Middle frontal gyrus (tissue), 1 donor: ENCODE results near the gene PFDN1.

ENCODE experiments used
- DNase-seq: peaks from one replicate; pipeline ENCODE4 v3.0.0-alpha.2; 2015; ENCODE audit warnings: low spot score; ENCODE audit errors: extremely low spot score

Gene PFDN1

DNA sequence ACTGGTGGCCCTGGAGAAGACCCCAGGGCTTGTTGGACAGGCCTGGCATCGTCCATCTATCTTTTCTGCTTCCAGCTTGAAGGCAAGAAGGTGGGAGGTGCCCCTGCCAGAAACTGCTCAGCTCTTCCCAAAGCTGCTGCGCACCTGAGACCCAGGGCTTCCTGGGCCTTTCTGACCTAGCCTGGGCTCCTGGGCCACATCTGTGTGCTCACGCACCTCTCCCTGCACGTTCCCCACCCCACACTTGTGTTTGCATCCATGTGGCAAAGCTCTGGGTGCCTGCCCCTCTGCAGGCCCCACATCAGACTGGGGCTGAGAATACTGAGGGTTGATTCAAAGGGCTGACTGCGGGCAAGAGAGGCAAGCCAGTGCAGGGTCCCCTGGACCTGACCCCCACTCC is 63.4 kb downstream of the PFDN1 start:
- no peak for DNase-seq

DNA sequence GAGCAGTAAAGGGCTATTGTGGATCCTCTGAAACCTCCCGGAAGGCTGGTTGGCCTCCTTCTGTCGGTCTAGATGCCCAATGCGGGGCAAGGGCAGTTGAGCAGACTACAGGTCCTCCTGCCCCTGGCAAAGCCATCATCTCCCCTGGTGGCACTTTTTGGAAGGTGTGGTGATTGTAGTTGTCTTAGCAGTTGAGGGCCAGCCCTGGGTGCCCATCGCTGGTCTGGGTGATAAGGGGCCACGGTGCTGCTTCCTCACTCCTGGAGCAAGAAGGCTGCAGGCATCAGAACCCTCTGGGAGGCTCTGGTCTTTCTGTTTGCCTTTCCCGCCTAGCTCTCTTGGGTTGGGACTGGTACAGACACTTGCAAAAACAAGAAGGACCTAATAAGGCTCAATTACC is 64.1 kb downstream of the PFDN1 start:
- no peak for DNase-seq

- DNase-seq, result no peak
These were observed 65.9 kb downstream of the PFDN1 start for GRCh38 chr5:140236891-140237598.

GRCh38 chr5:140235791-140236551 is 66.9 kb downstream of the PFDN1 start:
- DNase-seq, result no peak

DNA sequence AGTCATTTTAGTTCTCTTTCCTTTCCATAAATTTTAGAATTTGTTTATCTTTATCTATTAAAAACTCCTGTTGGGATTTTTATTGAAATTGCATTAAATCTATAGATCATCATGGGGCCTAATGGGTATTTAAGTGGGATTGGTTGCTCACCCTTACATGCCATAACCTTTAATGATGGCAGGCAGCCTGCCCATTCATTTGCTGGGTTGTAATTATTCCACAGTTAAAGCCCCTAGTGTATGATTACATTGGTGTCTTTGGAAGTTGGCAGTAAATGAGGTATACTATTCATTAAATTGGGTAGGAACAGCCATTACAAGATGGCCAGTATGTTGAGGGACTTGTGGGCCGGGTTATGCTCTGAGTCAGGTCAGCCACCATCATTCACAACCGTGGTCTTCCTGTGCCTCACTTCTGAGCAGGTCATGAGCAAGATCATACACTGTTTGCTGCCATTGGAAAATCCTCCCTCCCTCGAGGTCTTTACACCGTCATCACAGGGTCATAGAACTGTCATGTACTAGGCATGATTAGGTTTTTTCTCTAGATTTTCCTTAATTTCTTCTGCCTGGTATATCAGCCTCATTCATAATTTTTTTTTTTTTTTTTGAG is 68.4 kb downstream of the PFDN1 start:
- DNase-seq, result no peak

GRCh38 chr5:140232731-140233130 is 70.2 kb downstream of the PFDN1 start:
- DNase-seq, result no peak

- DNase-seq, result no peak
These were observed 72.5 kb downstream of the PFDN1 start for GRCh38 chr5:140230373-140230772.

- no peak for DNase-seq
These were observed 74.5 kb downstream of the PFDN1 start for GRCh38 chr5:140228364-140228837.

DNA sequence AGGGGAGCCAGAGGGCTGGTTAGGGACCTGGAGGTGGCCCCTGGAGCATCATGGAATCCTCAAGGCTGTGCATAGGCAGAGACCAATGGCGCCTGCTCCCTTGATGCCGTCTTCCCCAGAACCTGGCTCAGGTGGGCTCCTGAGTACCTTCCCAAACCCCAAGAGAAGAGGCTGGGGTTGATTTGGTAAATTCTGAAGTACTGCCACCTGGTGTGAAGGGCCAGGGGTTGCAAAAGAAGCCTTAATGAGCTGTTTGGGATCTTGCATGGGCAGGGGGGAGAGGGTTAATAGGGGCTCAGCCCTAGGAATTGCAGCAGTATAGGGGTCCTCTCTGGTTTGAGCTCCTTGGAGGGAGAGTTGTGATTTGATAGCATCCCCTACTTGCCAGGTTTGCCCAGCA is 75.9 kb downstream of the PFDN1 start:
- no peak for DNase-seq

GRCh38 chr5:140225396-140225795 is 77.5 kb downstream of the PFDN1 start:
- DNase-seq, result no peak

- no peak for DNase-seq
These were observed 78.2 kb downstream of the PFDN1 start for GRCh38 chr5:140224658-140225057.

DNA sequence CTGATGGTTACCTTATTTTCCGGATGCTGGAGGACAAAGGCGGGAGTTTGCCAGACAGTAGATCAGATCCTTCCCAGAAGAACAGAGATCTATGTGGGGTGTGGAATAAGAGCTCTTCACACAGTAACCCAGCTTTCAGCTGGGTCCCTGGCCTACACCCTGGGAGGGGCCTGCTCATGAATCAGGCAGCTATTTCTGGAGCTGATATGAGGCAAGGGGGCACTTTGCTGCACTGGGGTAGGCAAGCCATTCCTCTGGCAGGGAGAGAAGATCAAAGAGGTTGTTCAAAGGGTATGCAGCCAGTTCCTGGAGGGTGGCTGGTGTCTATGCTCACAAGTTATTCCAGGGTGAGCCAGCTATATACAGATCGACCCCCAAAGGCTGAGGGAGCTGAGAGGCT is 79.3 kb downstream of the PFDN1 start:
- DNase-seq, result no peak

DNA sequence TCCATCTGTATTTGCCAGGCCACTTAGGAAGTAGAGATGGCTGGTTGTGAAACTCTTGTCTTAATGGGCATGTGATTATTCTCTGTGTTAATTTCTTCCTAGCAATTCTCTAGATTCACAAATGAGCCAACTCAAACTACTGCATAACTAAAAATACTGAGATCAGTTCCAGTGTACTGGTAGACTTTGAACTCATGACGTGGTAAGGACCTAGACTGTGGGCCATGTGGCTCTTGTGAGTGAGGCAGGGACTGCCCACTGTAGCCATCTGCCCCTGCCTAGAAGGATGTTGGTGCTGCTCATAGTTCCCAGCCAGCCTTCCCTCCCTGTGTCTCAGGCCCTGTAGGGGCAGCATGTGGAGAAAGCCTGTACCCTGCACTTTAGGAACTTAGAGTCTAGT is 80.5 kb downstream of the PFDN1 start:
- no peak for DNase-seq

DNA sequence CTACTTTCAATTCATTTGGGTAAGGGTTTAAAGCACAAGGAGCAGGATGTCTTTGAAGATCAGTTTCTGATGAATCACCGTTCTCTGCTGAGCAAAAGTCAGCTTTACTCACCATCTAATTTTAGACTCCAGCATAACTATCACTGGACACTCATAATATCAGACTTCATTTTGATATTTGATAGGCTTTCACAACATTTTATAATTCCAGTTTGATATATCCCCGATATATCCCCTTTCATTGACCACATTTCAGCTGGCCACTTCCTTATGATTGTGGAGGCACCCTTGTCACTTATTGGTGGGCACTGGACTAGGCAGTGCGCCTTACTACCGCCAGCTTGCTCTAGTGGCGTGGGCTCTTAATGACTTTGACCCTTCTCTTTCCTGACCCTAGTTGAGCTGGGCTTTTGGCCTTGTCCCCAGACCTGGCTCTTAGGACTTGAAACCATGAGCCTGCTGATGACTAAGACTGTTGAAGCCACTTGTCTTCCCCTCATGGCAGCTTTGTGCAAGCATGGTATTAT is 81.1 kb downstream of the PFDN1 start:
- no peak for DNase-seq

GRCh38 chr5:140220698-140221064 is 82.2 kb downstream of the PFDN1 start:
- DNase-seq, result no peak

GRCh38 chr5:140220032-140220697 is 82.7 kb downstream of the PFDN1 start:
- DNase-seq, result no peak

DNA sequence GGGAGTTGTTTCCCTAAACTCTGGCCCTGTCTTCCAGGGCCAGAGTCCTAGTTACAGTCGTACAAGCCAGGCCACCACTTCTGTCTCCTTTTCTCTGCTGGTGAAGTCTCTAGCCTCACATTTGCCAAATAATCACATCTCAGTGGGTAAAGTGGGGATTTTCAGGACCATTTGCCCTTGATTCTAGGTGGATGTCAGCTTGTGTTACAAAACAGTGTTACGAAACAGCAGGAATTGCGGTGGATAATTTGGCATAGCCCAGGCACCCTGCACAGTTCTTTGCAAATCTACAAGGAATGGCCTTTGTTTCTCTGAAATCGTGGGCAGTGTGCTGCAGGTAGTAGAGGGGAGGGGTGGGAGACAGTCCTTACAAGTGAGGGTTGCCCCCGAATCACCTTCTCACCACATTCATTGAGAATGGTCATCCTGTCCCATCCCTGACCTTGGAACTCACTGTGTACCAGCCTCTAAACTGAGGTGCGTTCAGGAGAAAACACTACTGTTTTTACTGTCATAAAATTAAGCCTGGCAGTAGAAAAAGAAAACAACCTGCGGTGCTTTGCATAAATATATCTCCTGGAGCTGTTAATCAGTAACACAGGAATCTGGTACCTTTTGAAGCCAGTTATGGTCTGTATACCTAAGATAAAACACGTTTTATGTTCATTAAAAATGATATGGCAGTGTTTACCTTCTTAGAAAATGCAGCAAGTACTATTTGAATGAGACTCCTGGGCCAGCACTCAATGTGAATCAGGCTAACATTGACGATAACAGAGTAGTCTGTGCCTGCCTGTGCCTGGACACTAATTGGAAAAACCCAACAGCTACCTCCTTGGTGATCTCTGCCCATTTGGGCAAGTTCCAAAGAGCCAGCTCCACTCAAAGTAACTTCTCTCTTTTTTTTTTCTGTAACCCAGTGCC is 83.6 kb downstream of the PFDN1 start:
- no peak for DNase-seq

GRCh38 chr5:140217299-140218026 is 85.4 kb downstream of the PFDN1 start:
- no peak for DNase-seq

DNA sequence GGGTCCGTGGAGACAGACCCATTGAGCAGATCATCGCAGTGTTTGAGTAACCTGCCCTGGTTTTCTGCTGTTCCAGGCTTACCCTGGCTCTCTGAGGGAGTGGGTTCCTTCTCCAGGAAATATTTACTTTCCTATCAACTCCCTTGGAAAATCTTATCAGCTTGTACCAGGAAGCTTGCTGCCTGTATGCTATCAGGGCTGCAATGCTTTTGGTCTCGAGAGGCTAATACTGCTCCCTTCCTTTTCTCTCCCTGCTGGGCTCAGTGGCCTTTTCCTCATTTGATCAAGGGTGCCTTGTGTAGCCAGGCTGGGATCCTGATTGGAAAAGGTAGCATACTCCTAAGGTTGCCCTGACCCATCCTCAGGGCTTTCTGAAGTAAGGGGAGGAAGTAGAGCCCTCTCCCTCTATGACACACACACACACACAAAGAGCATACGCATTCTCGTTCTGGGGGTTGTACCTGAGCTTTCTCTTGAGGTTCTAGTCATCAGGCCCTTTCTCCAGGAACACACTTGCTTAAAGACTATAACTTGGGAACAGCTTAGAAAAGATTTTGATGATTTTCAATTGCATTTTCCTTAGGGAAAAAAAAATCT is 86.3 kb downstream of the PFDN1 start:
- DNase-seq, result no peak

DNA sequence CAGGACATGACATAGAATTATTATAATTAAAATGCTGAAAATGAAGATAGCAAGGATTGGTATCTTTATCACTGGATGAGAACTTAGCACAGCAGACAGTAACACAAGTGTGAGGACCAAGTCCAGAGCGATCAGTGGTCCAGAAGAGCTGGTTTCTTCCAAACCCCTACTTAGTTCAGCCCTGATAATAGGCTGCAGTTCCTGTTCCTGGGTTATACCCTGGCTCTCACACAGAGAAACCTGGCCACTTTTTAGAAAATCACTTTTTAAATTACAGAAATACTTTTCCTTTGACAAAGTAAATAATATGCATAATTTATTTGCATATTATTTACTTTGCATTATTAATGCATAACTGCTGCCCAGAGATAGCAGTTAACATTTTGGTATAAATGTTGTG is 87.6 kb downstream of the PFDN1 start:
- DNase-seq, result no peak
